Astrocyte (in vitro differentiated cells and primary cell): ENCODE measurements around the gene INPP5F. TPM values are rescaled to one million over a fixed set of nuclear protein-coding genes. Genes with fewer than 3 reads are reported as not detected.

Source experiments
- DNase-seq: peaks from one replicate; pipeline ENCODE4 v3.0.0-alpha.2; 2010; ENCODE audit warnings: low read depth
- FAIRE-seq: peaks from 2 replicates; lab custom pipeline; 2011; peaks lifted over from hg19 to GRCh38; lab: Jason Lieb, UNC
- H2AFZ ChIP-seq: 2 replicates; pipeline ENCODE4 v1.6.0; 2012; ENCODE audit warnings: low read depth, low read length, inconsistent platforms
- H3K27ac ChIP-seq: 2 replicates; pipeline ENCODE4 v1.5.1; 2011; ENCODE audit warnings: low read depth, low read length, inconsistent platforms
- H3K27me3 ChIP-seq: 2 replicates; pipeline ENCODE4 v1.6.0; 2011; ENCODE audit warnings: low read length, inconsistent platforms; ENCODE audit not compliant: insufficient read depth
- H3K36me3 ChIP-seq: 2 replicates; pipeline ENCODE4 v1.5.1; 2011; ENCODE audit warnings: low read length, inconsistent platforms; ENCODE audit not compliant: insufficient read depth
- H3K4me1 ChIP-seq: 2 replicates; pipeline ENCODE4 v1.5.1; 2011; ENCODE audit warnings: low read length, inconsistent platforms; ENCODE audit not compliant: insufficient read depth
- H3K4me2 ChIP-seq: 2 replicates; pipeline ENCODE4 v1.6.0; 2012; ENCODE audit warnings: low read length, inconsistent platforms
- H3K4me3 ChIP-seq: 2 replicates; pipeline ENCODE4 v1.5.1; 2011; ENCODE audit warnings: low read depth, mild to moderate bottlenecking, low read length, inconsistent platforms; ENCODE audit not compliant: insufficient read depth
- H3K79me2 ChIP-seq: 2 replicates; pipeline ENCODE4 v1.6.0; 2012; ENCODE audit warnings: mild to moderate bottlenecking, low read length, inconsistent platforms; ENCODE audit not compliant: insufficient read depth
- H3K9ac ChIP-seq: 2 replicates; pipeline ENCODE4 v1.6.0; 2012; ENCODE audit warnings: mild to moderate bottlenecking, low read length, inconsistent platforms
- H3K9me3 ChIP-seq: 2 replicates; pipeline ENCODE4 v1.5.1; 2012; ENCODE audit warnings: low read depth, mild to moderate bottlenecking, low read length, inconsistent platforms; ENCODE audit not compliant: insufficient read depth
- H4K20me1 ChIP-seq: 2 replicates; pipeline ENCODE4 v1.6.0; 2012; ENCODE audit warnings: low read length, inconsistent platforms; ENCODE audit not compliant: insufficient read depth
- H3K27ac Mint-ChIP-seq: one replicate; pipeline ENCODE4 v1.8.0; 2021; ENCODE audit warnings: mild to moderate bottlenecking, mixed read lengths; ENCODE audit not compliant: unreplicated experiment
- H3K27me3 Mint-ChIP-seq: one replicate; pipeline ENCODE4 v1.8.0; 2021; ENCODE audit warnings: low read depth, mixed read lengths; ENCODE audit not compliant: unreplicated experiment
- H3K36me3 Mint-ChIP-seq: one replicate; pipeline ENCODE4 v1.8.0; 2021; ENCODE audit warnings: low read depth, mixed read lengths; ENCODE audit not compliant: unreplicated experiment
- H3K4me1 Mint-ChIP-seq: one replicate; pipeline ENCODE4 v1.8.0; 2021; ENCODE audit warnings: low read depth, mixed read lengths; ENCODE audit not compliant: unreplicated experiment
- H3K4me3 Mint-ChIP-seq: one replicate; pipeline ENCODE4 v1.8.0; 2021; ENCODE audit warnings: mild to moderate bottlenecking, moderate library complexity, mixed read lengths; ENCODE audit not compliant: unreplicated experiment
- H3K9me3 Mint-ChIP-seq: one replicate; pipeline ENCODE4 v1.8.0; 2021; ENCODE audit warnings: mild to moderate bottlenecking, mixed read lengths; ENCODE audit not compliant: unreplicated experiment
- CTCF ChIP-seq: IDR thresholded peaks from 2 replicates; pipeline ENCODE4 v1.5.1; 2011; ENCODE audit warnings: low read depth, mild to moderate bottlenecking, inconsistent platforms, low read length, moderate library complexity; ENCODE audit not compliant: insufficient read depth
- EZH2 ChIP-seq: IDR thresholded peaks from 2 replicates; pipeline ENCODE4 v1.6.1; 2012; ENCODE audit warnings: mild to moderate bottlenecking, low read length, inconsistent platforms; ENCODE audit not compliant: insufficient read depth
- total RNA-seq: library from RNA; stranded (reverse); gene quantifications from 2 replicates; pipeline ENCODE4 v1.2.1, GENCODE V29; 2021

Gene INPP5F
- total RNA-seq, 1 donor from 2014 or later = 101 TPM

- Histone ChIP-seq H3K36me3 (no peaks in the 10 kb centered on the region), H3K4me3 (no peak overlapping the region), H3K27ac (no peak overlapping the region), H3K27me3 (no peaks in the 10 kb centered on the region), H3K9ac (no peak overlapping the region), H3K4me1 (no peaks in the 10 kb centered on the region), H3K79me2 (no peaks in the 10 kb centered on the region), H2AFZ (no peak overlapping the region), H3K9me3 (no peaks in the 10 kb centered on the region), H4K20me1 (no peaks in the 10 kb centered on the region), H3K4me2 (no peak overlapping the region)
- peaks cover 2% of the 10 kb centered on the region for H3K4me1 Mint-ChIP-seq
- no peak overlapping the region for H3K27ac Mint-ChIP-seq
- no peak overlapping the region for H3K4me3 Mint-ChIP-seq
- TF ChIP-seq CTCF (no peak), EZH2 (no peak)
- H3K36me3 Mint-ChIP-seq = no peaks in the 10 kb centered on the region
- H3K9me3 Mint-ChIP-seq = peaks cover 11% of the 10 kb centered on the region
- DNase-seq = no peak
- no peak for FAIRE-seq
- H3K27me3 Mint-ChIP-seq = no peaks in the 10 kb centered on the region
Measured at GRCh38 chr10:119713744-119714483, 11.9 kb upstream of the INPP5F start.

GRCh38 chr10:119714484-119714816, 11.4 kb upstream of the INPP5F start:
- H4K20me1 ChIP-seq = no peaks in the 10 kb centered on the region
- no peaks in the 10 kb centered on the region for H3K79me2 ChIP-seq
- Mint-ChIP-seq H3K4me3 (no peak overlapping the region), H3K4me1 (peaks cover 2% of the 10 kb centered on the region), H3K27ac (no peak overlapping the region), H3K27me3 (no peaks in the 10 kb centered on the region), H3K36me3 (no peaks in the 10 kb centered on the region), H3K9me3 (peaks cover 10% of the 10 kb centered on the region)
- H3K9me3 ChIP-seq = no peaks in the 10 kb centered on the region
- H3K4me2 ChIP-seq = no peak overlapping the region
- no peak overlapping the region for H2AFZ ChIP-seq
- H3K36me3 ChIP-seq = no peaks in the 10 kb centered on the region
- no peak overlapping the region for H3K9ac ChIP-seq
- H3K27me3 ChIP-seq = no peaks in the 10 kb centered on the region
- no peak overlapping the region for H3K4me3 ChIP-seq
- TF ChIP-seq CTCF (no peak), EZH2 (no peak)
- DNase-seq (no peak), FAIRE-seq (no peak)
- no peak overlapping the region for H3K27ac ChIP-seq
- no peaks in the 10 kb centered on the region for H3K4me1 ChIP-seq
